IMR-90 (cell line): ENCODE measurements around the gene BCL11A. TPM values are rescaled to one million over a fixed set of nuclear protein-coding genes. Genes with fewer than 3 reads are reported as not detected.

Source experiments
- ATAC-seq: fragments of 200-7000 bp; cut with Tn5 transposase; 2 replicates; pipeline ENCODE4 v1.9.1; 2020; ENCODE audit warnings: low read depth, mild to moderate bottlenecking, moderate library complexity
- BruUV-seq: library from RNA; stranded (reverse); fragments of 400-500 nt; replicated peaks from 2 replicates; lab custom pipeline; 2021; lab: Mats Ljungman, UMichigan
- CTCF ChIA-PET: fragments of 300-600 bp; formaldehyde crosslinking; extraction: SDS; loops from one replicate; lab custom pipeline; 2021; ENCODE audit warnings: antibody characterized with exemption; lab: Yijun Ruan, JAX
- POLR2A ChIA-PET: fragments of 300-600 bp; sonication (Branson Sonifier 250); formaldehyde crosslinking; loops from one replicate; lab custom pipeline; 2022; ENCODE audit warnings: antibody characterized with exemption; ENCODE audit not compliant: unreplicated experiment; lab: Charles Lee
- DNase-seq: peaks from one replicate; pipeline ENCODE4 v3.0.0; 2013
- H2AFZ ChIP-seq: replicated peaks from 2 replicates; pipeline ENCODE3; 2013; ENCODE audit warnings: low read length, mild to moderate bottlenecking; ENCODE audit not compliant: poor library complexity
- H2AK5ac ChIP-seq: 2 replicates; pipeline ENCODE4 v1.6.1; 2013; ENCODE audit warnings: low read depth, low read length, inconsistent platforms
- H2AK9ac ChIP-seq: replicated peaks from 2 replicates; pipeline ENCODE3; 2013; ENCODE audit warnings: mild to moderate bottlenecking, low read depth, low read length, moderate library complexity; ENCODE audit not compliant: poor library complexity
- H2BK120ac ChIP-seq: 2 replicates; pipeline ENCODE4 v1.6.1; 2013; ENCODE audit warnings: low read depth, low read length, inconsistent platforms
- H2BK15ac ChIP-seq: 3 replicates; pipeline ENCODE4 v1.6.1; 2013; ENCODE audit warnings: low read depth, low read length, inconsistent platforms
- H2BK20ac ChIP-seq: 2 replicates; pipeline ENCODE4 v1.6.1; 2013; ENCODE audit warnings: low read depth, mild to moderate bottlenecking, inconsistent platforms, low read length, moderate library complexity
- H2BK5ac ChIP-seq: 2 replicates; pipeline ENCODE4 v1.6.1; 2013; ENCODE audit warnings: mild to moderate bottlenecking, low read depth, low read length, inconsistent platforms; ENCODE audit not compliant: poor library complexity, severe bottlenecking
- H3K14ac ChIP-seq: replicated peaks from 2 replicates; pipeline ENCODE4 v1.6.1; 2013; ENCODE audit warnings: low read depth, low read length, inconsistent platforms
- H3K18ac ChIP-seq: 2 replicates; pipeline ENCODE4 v1.6.1; 2013; ENCODE audit warnings: low read depth, low read length, control low read depth
- H3K23ac ChIP-seq: 2 replicates; pipeline ENCODE4 v1.6.1; 2013; ENCODE audit warnings: low read depth, low read length, inconsistent platforms
- H3K27ac ChIP-seq: 2 replicates; pipeline ENCODE4 v1.5.1; 2013; ENCODE audit warnings: mild to moderate bottlenecking, control low read depth, low read length; ENCODE audit not compliant: insufficient read depth
- H3K27me3 ChIP-seq: 2 replicates; pipeline ENCODE4 v1.6.1; 2013; ENCODE audit warnings: low read length; ENCODE audit not compliant: control insufficient read depth, insufficient read depth
- H3K36me3 ChIP-seq: 2 replicates; pipeline ENCODE4 v1.6.1; 2013; ENCODE audit warnings: low read length, mixed read lengths; ENCODE audit not compliant: control insufficient read depth, insufficient read depth
- H3K4ac ChIP-seq: 2 replicates; pipeline ENCODE4 v1.6.1; 2013; ENCODE audit warnings: low read depth, low read length, inconsistent platforms
- H3K4me1 ChIP-seq: 2 replicates; pipeline ENCODE4 v1.6.1; 2013; ENCODE audit warnings: low read length, mixed read lengths; ENCODE audit not compliant: control insufficient read depth, insufficient read depth
- H3K4me2 ChIP-seq: 2 replicates; pipeline ENCODE4 v1.6.1; 2013; ENCODE audit warnings: low read depth, mild to moderate bottlenecking, control low read depth, low read length, moderate library complexity
- H3K4me3 ChIP-seq: 2 replicates; pipeline ENCODE4 v1.5.1; 2013; ENCODE audit warnings: low read depth, mild to moderate bottlenecking, control low read depth, low read length, moderate library complexity; ENCODE audit not compliant: insufficient read depth
- H3K56ac ChIP-seq: 2 replicates; pipeline ENCODE4 v1.6.1; 2013; ENCODE audit warnings: low read length, inconsistent platforms; ENCODE audit not compliant: insufficient read depth; ENCODE audit errors: extremely low read depth
- H3K79me1 ChIP-seq, 2 experiments: 2 replicates each; pipeline ENCODE4 v1.6.1; 2013; ENCODE audit warnings: low read length in 2 of 2, inconsistent platforms in 1 of 2, low read depth in 1 of 2
- H3K9ac ChIP-seq: 2 replicates; pipeline ENCODE4 v1.6.1; 2013; ENCODE audit warnings: low read depth, low read length, control low read depth
- H3K9me1 ChIP-seq: 2 replicates; pipeline ENCODE4 v1.6.1; 2013; ENCODE audit warnings: low read length, inconsistent platforms; ENCODE audit not compliant: insufficient read depth
- H3K9me3 ChIP-seq: 2 replicates; pipeline ENCODE4 v1.6.1; 2013; ENCODE audit warnings: low read length; ENCODE audit not compliant: control insufficient read depth, insufficient read depth
- H4K20me1 ChIP-seq: 2 replicates; pipeline ENCODE4 v1.6.1; 2013; ENCODE audit warnings: low read length, inconsistent platforms; ENCODE audit not compliant: insufficient read depth
- H4K5ac ChIP-seq: 2 replicates; pipeline ENCODE4 v1.6.1; 2013; ENCODE audit warnings: mild to moderate bottlenecking, low read depth, low read length, control low read depth
- H4K8ac ChIP-seq, 2 experiments: 2 replicates each; pipeline ENCODE4 v1.6.1; 2013; ENCODE audit warnings: low read depth in 2 of 2, low read length in 2 of 2, control low read depth in 1 of 2, inconsistent platforms in 1 of 2
- H4K91ac ChIP-seq: 2 replicates; pipeline ENCODE4 v1.6.1; 2013; ENCODE audit warnings: low read depth, low read length, inconsistent platforms; ENCODE audit not compliant: insufficient read depth
- BHLHE40 ChIP-seq: fragments of 150-350 bp; IDR thresholded peaks from 2 replicates; pipeline ENCODE4 v1.6.1; 2016; ENCODE audit warnings: mild to moderate bottlenecking, low read depth, low read length
- CEBPB ChIP-seq: IDR thresholded peaks from 2 replicates; pipeline ENCODE4 v1.6.1; 2012; ENCODE audit warnings: low read depth, low read length, improper control_type of control experiment
- CHD1 ChIP-seq: IDR thresholded peaks from 2 replicates; pipeline ENCODE4 v1.6.1; 2012; ENCODE audit warnings: low read depth, low read length, improper control_type of control experiment
- FOS ChIP-seq: fragments of 150-350 bp; IDR thresholded peaks from 2 replicates; pipeline ENCODE4 v1.6.1; 2016; ENCODE audit warnings: low read depth, low read length
- MAFK ChIP-seq: IDR thresholded peaks from 2 replicates; pipeline ENCODE4 v1.6.1; 2012; ENCODE audit warnings: low read depth, low read length, improper control_type of control experiment
- MAZ ChIP-seq: IDR thresholded peaks from 2 replicates; pipeline ENCODE4 v1.6.1; 2012; ENCODE audit warnings: low read depth, mild to moderate bottlenecking, low read length, improper control_type of control experiment, moderate library complexity, borderline replicate concordance
- MXI1 ChIP-seq: IDR thresholded peaks from 2 replicates; pipeline ENCODE4 v1.6.1; 2012; ENCODE audit warnings: low read depth, mild to moderate bottlenecking, low read length, moderate library complexity, borderline replicate concordance
- NFE2L2 ChIP-seq: fragments of 150-350 bp; IDR thresholded peaks from 2 replicates; pipeline ENCODE4 v1.6.1; 2016; ENCODE audit warnings: low read depth, mild to moderate bottlenecking, low read length
- POLR2A ChIP-seq: IDR thresholded peaks from 2 replicates; pipeline ENCODE4 v1.6.1; 2012; ENCODE audit warnings: mild to moderate bottlenecking, low read depth, low read length
- RAD21 ChIP-seq: IDR thresholded peaks from 2 replicates; pipeline ENCODE4 v1.6.1; 2012; ENCODE audit warnings: low read length, improper control_type of control experiment
- RCOR1 ChIP-seq: IDR thresholded peaks from 2 replicates; pipeline ENCODE4 v1.6.1; 2012; ENCODE audit warnings: mild to moderate bottlenecking, low read length, improper control_type of control experiment; ENCODE audit not compliant: insufficient replicate concordance
- RFX5 ChIP-seq: IDR thresholded peaks from 2 replicates; pipeline ENCODE4 v1.8.0; 2012; ENCODE audit warnings: low read depth, mild to moderate bottlenecking, low read length, moderate library complexity
- WGBS, 2 experiments: methylation state at CpG; one replicate each; pipeline versions ENCODE4 v1.1.5 to v1.1.7; 2013; ENCODE audit warnings: missing lambda C conversion rate in 2 of 2; ENCODE audit not compliant: insufficient read length in 1 of 2; ENCODE audit errors: extremely low coverage in 2 of 2; 5-methylcytosine and 5-hydroxymethylcytosine counted together
- dilution Hi-C: fragments of 300-500 bp; cut with HindIII; formaldehyde crosslinking; loops from one replicate; pipeline ENCODE4 v1.14.3; 2018; ENCODE audit warnings: low sequenced_read_pairs; ENCODE audit not compliant: unreplicated experiment
- in situ Hi-C: fragments of 300-500 bp; cut with MboI; formaldehyde crosslinking; loops from 3 replicates; pipeline ENCODE4 v1.14.3; 2019; ENCODE audit warnings: low sequenced_read_pairs, inconsistent platforms, mixed read lengths
- intact Hi-C: fragments of 100-400 bp; cut with micrococcal nuclease; formaldehyde crosslinking; loops from 2 replicates; pipeline ENCODE4 v1.10.0; 2022
- polyA plus RNA-seq, 3 experiments: library from polyadenylated mRNA; depleted of rRNA; stranded (reverse); fragments of >200 nt; gene quantifications; 2 replicates each; pipeline ENCODE4 v1.2.3, GENCODE V29; 2012; ENCODE audit warnings: low replicate concordance in 1 of 3
- total RNA-seq: library from RNA; depleted of rRNA; stranded (reverse); fragments of >200 nt; gene quantifications from 2 replicates; pipeline ENCODE4 v1.2.3, GENCODE V29; 2012
- TF ChIP-seq, protein P1 (sequence below): conservative IDR thresholded peaks from 2 replicates; pipeline ENCODE4 v1.5.1; 2012; ENCODE audit warnings: mild to moderate bottlenecking, low read depth, low read length, improper control_type of control experiment
- TF ChIP-seq, protein P2 (sequence below): fragments of 150-350 bp; IDR thresholded peaks from 2 replicates; pipeline ENCODE4 v1.6.1; 2017; ENCODE audit warnings: mild to moderate bottlenecking, antibody characterized with exemption, low read length, low read depth

Gene BCL11A
- total and polyA plus RNA-seq, 2 of the 4 experiments (the other 2 are of a cell fraction), result 1.0 to 1.1 TPM

DNA sequence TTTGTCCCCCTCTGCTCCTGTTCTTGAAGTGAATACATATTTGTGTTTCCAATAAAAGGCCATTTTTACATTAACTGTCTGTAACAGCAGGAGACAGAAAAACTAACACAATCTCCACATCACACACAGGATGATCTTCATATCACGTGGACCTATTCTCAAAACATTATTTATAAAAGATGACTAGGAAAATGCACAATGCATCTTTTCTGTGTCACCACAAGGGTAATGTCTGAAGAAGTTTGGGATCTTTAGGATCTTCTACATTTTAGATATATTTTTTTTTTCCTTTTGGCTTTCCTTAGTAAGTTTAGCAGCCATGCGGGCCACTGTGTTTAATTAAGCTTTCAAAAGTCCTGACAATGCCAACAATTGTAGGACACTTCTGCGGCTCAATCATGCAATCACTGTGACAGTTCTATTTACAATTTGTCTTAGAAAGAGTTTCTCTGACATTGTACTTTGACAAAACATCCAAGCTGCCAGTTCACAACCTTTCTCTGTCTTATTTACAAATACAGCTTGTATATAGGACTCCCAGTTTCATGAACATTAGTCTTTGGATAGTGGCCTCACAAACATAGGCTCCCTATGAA lies 12.3 kb downstream of the BCL11A start:
- H4K91ac ChIP-seq, result no peak overlapping the region
- intact Hi-C loops (no loop called here), dilution Hi-C loops (no loop called here), in situ Hi-C loops (no loop called here)
- no TSS peak for BruUV-seq
- peaks cover 16% of the 10 kb centered on the region for H3K27me3 ChIP-seq
- no peak overlapping the region for H3K23ac ChIP-seq
- no peaks in the 10 kb centered on the region for H3K9me1 ChIP-seq
- no peak overlapping the region for H3K4ac ChIP-seq
- H2AK5ac ChIP-seq, result no peak overlapping the region
- no peak overlapping the region for H3K4me3 ChIP-seq
- H4K20me1 ChIP-seq, result no peaks in the 10 kb centered on the region
- H3K36me3 ChIP-seq, result no peaks in the 10 kb centered on the region
- H2BK20ac ChIP-seq, result no peak overlapping the region
- no peaks in the 10 kb centered on the region for H3K79me1 ChIP-seq
- no peak overlapping the region for H2BK5ac ChIP-seq
- no peak overlapping the region for H2AFZ ChIP-seq
- H3K4me2 ChIP-seq, result no peak overlapping the region
- no peak overlapping the region for H3K18ac ChIP-seq
- H2AK9ac ChIP-seq, result no peak overlapping the region
- POLR2A ChIA-PET, result no interaction called here
- CTCF ChIA-PET, result no interaction called here
- no peaks in the 10 kb centered on the region for H3K9me3 ChIP-seq
- no peak overlapping the region for H3K56ac ChIP-seq
- H3K27ac ChIP-seq, result no peak overlapping the region
- no peak overlapping the region for H3K14ac ChIP-seq
- H2BK120ac ChIP-seq, result no peak overlapping the region
- ATAC-seq (no peak), DNase-seq (no peak)
- no peak overlapping the region for H3K9ac ChIP-seq
- no peak overlapping the region for H4K5ac ChIP-seq
- H2BK15ac ChIP-seq, result no peak overlapping the region
- no peaks in the 10 kb centered on the region; the same call in 1 of the 2 replicates for H3K4me1 ChIP-seq
- no peak overlapping the region for H4K8ac ChIP-seq
- TF ChIP-seq RAD21 (no peak), POLR2A (no peak), RFX5 (no peak), BHLHE40 (no peak), RCOR1 (no peak), MAZ (no peak), MAFK (no peak), CHD1 (no peak), MXI1 (no peak), NFE2L2 (no peak), CEBPB (no peak), FOS (no peak)
- TF ChIP-seq, protein P1, sequence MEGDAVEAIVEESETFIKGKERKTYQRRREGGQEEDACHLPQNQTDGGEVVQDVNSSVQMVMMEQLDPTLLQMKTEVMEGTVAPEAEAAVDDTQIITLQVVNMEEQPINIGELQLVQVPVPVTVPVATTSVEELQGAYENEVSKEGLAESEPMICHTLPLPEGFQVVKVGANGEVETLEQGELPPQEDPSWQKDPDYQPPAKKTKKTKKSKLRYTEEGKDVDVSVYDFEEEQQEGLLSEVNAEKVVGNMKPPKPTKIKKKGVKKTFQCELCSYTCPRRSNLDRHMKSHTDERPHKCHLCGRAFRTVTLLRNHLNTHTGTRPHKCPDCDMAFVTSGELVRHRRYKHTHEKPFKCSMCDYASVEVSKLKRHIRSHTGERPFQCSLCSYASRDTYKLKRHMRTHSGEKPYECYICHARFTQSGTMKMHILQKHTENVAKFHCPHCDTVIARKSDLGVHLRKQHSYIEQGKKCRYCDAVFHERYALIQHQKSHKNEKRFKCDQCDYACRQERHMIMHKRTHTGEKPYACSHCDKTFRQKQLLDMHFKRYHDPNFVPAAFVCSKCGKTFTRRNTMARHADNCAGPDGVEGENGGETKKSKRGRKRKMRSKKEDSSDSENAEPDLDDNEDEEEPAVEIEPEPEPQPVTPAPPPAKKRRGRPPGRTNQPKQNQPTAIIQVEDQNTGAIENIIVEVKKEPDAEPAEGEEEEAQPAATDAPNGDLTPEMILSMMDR, result no peak
- TF ChIP-seq, protein P2, sequence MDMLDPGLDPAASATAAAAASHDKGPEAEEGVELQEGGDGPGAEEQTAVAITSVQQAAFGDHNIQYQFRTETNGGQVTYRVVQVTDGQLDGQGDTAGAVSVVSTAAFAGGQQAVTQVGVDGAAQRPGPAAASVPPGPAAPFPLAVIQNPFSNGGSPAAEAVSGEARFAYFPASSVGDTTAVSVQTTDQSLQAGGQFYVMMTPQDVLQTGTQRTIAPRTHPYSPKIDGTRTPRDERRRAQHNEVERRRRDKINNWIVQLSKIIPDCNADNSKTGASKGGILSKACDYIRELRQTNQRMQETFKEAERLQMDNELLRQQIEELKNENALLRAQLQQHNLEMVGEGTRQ, result no peak
- WGBS, 2 experiments, result 50% methylated on average over 1 of the region's 3 CpGs; no CpG with 5 or more reads in 1 of the 2 experiments
